SHP77 treated with DMSO at 0.1 percent for 48 hours (cell line): ENCODE measurements around the gene WDR3.
A peak's percentile ranks its signal among the peaks of the same experiment; 100 is the strongest.

Experiments used
- DNase-seq: peaks from one replicate; lab custom pipeline; 2025; lab: John Stamatoyannopoulos, UW

Gene WDR3

GRCh38 chr1:117952386-117952785 is 22.8 kb downstream of the WDR3 start:
- DNase-seq: no peak

- no peak for DNase-seq
These were observed 29.8 kb downstream of the WDR3 start for GRCh38 chr1:117959364-117959763.

- no peak for DNase-seq
These were observed 34.9 kb downstream of the WDR3 start for GRCh38 chr1:117964290-117965038.

- peak; percentile 38 for DNase-seq
These were observed 37.9 kb downstream of the WDR3 start for GRCh38 chr1:117967477-117967876.

- peak; percentile 15 for DNase-seq
These were observed 38.3 kb downstream of the WDR3 start for GRCh38 chr1:117967881-117968280.

GRCh38 chr1:117970252-117970651 is 40.7 kb downstream of the WDR3 start:
- DNase-seq: no peak

DNA sequence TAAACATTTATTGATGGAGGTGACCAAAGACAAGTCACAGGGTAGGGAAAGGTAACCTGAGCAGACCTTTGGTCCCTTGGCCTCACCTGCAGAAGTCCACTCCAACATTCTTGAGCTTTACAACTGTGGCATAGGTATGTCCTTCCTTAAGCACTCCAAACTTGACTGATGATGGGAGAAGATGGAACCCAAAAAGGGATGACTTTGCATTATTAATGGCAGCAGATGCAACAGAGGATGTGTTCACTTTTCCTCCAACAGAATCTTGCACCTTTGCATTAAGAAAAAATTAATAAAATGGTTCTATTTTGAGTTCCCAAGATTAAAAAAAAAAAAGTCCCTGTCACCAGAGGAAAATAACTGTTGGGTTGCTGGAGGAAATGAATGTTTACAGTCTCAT is 42.2 kb downstream of the WDR3 start:
- no peak for DNase-seq

GRCh38 chr1:117976381-117976780 is 46.8 kb downstream of the WDR3 start:
- no peak for DNase-seq

DNA sequence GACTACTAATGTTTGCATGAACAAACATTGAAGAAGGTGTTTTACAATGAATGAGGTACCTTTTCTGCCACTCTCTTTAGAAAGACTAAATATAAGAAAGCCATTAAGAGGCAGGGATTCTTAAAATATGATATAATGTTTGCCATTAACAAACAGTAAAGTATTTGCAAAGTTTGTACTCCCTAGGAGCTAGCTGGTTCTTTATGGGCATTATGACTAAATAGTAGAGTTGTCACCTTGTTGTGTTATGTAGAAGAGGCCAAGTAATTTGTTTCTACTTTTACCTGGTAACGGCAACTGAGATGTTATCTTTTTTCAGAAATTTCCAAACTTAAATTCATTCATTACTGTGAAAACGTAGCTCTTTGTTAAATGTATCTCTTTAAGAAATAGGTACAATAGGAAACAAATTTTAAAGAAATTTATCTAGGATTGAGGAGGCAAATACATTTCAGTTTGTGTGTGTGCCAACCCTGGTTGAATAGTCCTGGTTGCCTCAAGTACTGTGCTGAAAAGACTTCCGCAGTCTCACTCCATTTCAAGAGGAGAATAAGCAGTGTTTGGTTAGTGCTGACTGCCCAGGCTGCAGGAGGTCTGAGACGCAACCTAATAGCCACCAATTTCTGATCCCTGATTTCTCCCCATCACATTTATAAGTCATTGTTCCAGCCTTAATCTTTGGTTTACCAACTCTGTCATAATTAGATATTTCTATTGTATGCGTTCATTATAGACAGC is 52.1 kb downstream of the WDR3 start:
- DNase-seq: no peak

- DNase-seq: no peak
These were observed 55.7 kb downstream of the WDR3 start for GRCh38 chr1:117985239-117985638.

GRCh38 chr1:117985973-117986372 is 56.4 kb downstream of the WDR3 start:
- no peak for DNase-seq

GRCh38 chr1:118004312-118004711 is 74.8 kb downstream of the WDR3 start:
- DNase-seq: no peak

- DNase-seq: no peak
These were observed 77.9 kb downstream of the WDR3 start for GRCh38 chr1:118007391-118007790.

GRCh38 chr1:118008011-118008410 is 78.5 kb downstream of the WDR3 start:
- DNase-seq: no peak

DNA sequence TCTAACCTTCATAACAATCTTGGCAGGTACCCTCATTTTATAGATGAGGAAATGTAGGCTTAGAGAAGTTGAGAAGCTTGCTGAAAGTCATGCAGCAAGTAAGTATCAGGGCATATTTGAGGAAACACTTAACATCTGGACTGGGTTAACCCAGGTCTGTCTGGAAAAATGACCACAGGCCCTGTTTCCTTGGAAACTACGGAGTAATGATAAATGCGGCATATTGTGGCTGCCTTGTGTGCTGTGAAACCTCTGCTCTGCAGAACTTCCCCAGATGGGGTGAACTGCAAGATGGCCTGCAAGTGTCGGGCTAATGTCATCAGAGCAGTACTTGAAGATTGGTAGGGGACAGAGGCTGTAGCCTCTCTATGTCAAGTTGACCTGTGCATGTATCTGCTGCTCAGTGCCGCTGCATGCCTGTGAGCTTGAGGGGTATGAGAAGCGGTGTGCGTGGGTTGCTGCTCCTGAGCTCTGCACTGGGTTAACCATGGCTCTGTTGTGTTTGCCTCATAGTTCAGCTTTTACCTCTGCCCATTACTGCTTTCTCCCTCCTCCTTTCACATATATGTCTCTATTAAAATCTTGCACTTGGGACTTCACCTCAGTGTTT is 83.1 kb downstream of the WDR3 start:
- DNase-seq: no peak

- DNase-seq: no peak
These were observed 83.8 kb downstream of the WDR3 start for GRCh38 chr1:118013336-118013735.

DNA sequence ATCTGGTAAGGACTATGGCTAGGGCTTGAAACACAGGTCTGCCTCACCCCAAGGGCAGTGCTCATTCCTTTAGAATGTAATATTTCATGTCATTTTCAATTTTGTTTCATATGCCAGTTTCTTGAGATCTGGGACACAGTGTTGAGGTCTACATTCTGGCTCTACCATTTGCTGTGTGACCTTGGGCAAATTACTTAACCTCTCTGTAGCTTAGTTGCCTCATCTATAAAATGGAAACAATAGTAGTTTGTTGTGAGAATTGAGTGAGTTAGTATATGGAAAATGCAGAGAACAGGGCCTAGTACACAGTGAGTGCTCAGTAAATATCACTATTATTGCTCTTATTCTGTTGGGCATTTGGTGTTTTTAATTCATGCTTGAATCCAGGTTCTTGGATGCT is 84.4 kb downstream of the WDR3 start:
- DNase-seq: no peak
